Measurements from ENCODE around the gene PCNX3.

DNA sequence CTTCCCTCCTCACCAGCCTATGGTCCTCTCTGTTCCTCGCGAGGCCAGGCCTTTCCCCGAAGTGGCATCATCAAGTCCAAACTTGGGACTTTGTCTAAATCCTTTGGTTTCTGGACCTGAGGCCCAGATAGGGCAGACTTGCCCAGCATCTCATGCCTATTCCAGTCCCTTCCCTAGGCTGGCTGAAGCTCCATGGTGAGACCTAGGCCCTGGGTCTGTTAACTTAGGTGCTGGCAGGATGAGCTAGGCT is 35.7 kb downstream of the PCNX3 start:
- TF ChIP-seq, protein P1, sequence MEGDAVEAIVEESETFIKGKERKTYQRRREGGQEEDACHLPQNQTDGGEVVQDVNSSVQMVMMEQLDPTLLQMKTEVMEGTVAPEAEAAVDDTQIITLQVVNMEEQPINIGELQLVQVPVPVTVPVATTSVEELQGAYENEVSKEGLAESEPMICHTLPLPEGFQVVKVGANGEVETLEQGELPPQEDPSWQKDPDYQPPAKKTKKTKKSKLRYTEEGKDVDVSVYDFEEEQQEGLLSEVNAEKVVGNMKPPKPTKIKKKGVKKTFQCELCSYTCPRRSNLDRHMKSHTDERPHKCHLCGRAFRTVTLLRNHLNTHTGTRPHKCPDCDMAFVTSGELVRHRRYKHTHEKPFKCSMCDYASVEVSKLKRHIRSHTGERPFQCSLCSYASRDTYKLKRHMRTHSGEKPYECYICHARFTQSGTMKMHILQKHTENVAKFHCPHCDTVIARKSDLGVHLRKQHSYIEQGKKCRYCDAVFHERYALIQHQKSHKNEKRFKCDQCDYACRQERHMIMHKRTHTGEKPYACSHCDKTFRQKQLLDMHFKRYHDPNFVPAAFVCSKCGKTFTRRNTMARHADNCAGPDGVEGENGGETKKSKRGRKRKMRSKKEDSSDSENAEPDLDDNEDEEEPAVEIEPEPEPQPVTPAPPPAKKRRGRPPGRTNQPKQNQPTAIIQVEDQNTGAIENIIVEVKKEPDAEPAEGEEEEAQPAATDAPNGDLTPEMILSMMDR (IDR thresholded peaks at IDR 0.05), result no peak
- no peak for TF ChIP-seq POLR2AphosphoS5 (IDR thresholded peaks at IDR 0.05)
